GM21619 (cell line): ENCODE measurements around the gene CREB1.
"Not testable (repeated sequence)": the region's sequence is repeated elsewhere in the genome, so short reads cannot be mapped to it uniquely, and the experiment has no call there.

ENCODE experiments used
- ATAC-seq: cut with Tn5 transposase; IDR thresholded peaks from one replicate; pipeline ENCODE4 v1.9.1; 2021; ENCODE audit not compliant: unreplicated experiment

The CREB1 gene

GRCh38 chr2:207529330-207530159 is at the start of gene CREB1:
TSS of gene CREB1 (plus strand) at chr2:207529962. CDS start at chr2:207555636, 25,674 bp downstream.
- ATAC-seq = peak; percentile 81

GRCh38 chr2:207480521-207481040 is 49.2 kb upstream of the CREB1 start:
- no peak for ATAC-seq

- no peak for ATAC-seq
Measured at GRCh38 chr2:207481924-207482323, 47.8 kb upstream of the CREB1 start.

GRCh38 chr2:207482630-207483029 is 47.1 kb upstream of the CREB1 start:
- no peak for ATAC-seq

GRCh38 chr2:207483066-207483465 is 46.7 kb upstream of the CREB1 start:
- ATAC-seq = no peak

- ATAC-seq = no peak
Measured at GRCh38 chr2:207483477-207483876, 46.3 kb upstream of the CREB1 start.

- peak; percentile 73 for ATAC-seq
Measured at GRCh38 chr2:207484444-207485391, 45.0 kb upstream of the CREB1 start.

GRCh38 chr2:207487650-207488311 is 42.0 kb upstream of the CREB1 start:
- ATAC-seq = no peak

GRCh38 chr2:207489251-207489650 is 40.5 kb upstream of the CREB1 start:
- no peak for ATAC-seq

- ATAC-seq = no peak
Measured at GRCh38 chr2:207490441-207490840, 39.3 kb upstream of the CREB1 start.

- ATAC-seq = no peak
Measured at GRCh38 chr2:207491086-207491485, 38.7 kb upstream of the CREB1 start.

- ATAC-seq = no peak
Measured at GRCh38 chr2:207491956-207492355, 37.8 kb upstream of the CREB1 start.

GRCh38 chr2:207492461-207492860 is 37.3 kb upstream of the CREB1 start:
- no peak for ATAC-seq

GRCh38 chr2:207494137-207494536 is 35.6 kb upstream of the CREB1 start:
- no peak for ATAC-seq

GRCh38 chr2:207496936-207497335 is 32.8 kb upstream of the CREB1 start:
- not testable (repeated sequence) for ATAC-seq

- ATAC-seq = no peak
Measured at GRCh38 chr2:207497596-207497995, 32.2 kb upstream of the CREB1 start.

GRCh38 chr2:207498427-207498826 is 31.3 kb upstream of the CREB1 start:
- no peak for ATAC-seq

GRCh38 chr2:207499114-207499513 is 30.6 kb upstream of the CREB1 start:
- no peak for ATAC-seq

- no peak for ATAC-seq
Measured at GRCh38 chr2:207501802-207502576, 27.8 kb upstream of the CREB1 start.

- ATAC-seq = peak; percentile 38
Measured at GRCh38 chr2:207502577-207503198, 27.1 kb upstream of the CREB1 start.
